ENCODE measurements around the gene FZR1. TPM values are rescaled to one million over a fixed set of nuclear protein-coding genes. Genes with fewer than 3 reads are reported as not detected.
A peak's percentile ranks its signal among the peaks of the same experiment; 100 is the strongest.

Gene FZR1
- total and polyA plus RNA-seq, 7 experiments from 2014 or later, result 7.8 to 90.7 (median 66.7) TPM

DNA sequence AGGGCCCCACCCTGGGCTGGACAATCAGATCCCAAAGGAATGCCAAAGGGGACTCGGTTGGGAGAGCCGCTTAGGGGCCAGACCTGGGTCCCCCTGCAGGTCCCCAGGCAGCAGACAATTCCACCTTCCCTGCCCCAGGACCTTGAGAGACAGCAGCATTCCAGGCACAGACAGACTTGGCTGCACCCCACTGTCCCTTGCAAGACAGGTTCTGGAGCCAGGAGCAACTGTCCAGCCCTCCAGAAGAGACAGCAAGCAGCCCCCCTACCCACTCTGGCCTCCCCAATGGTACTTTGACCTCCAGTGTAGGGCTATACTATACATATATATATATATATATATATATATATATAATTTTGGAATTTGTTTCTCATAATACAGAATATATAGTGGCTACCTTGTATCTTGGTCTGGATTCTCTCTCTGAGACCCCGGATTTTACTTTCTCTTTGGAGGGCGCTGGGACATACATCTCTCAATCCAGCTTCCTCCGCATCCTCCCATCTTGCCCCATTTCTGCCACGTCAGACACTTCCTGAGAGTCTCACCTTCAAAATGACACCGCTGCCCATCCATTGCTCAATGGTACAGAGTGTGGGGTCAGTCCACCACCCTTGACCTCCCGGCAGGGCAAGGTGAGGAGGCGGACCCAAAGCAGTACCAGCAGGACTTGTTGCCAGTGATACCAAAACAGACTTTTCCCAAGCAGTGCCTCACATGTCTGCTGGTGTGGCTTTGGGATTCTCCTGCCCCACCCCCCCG lies 38.5 kb upstream of the FZR1 start:
- Histone ChIP-seq H3K27ac (ENCODE audit: low read depth, low read length) (no peak overlapping the region), H3K4me1 (ENCODE audit: control insufficient read depth in 2 of 2, insufficient read depth in 2 of 2, low read length in 2 of 2) (no peaks in the 10 kb centered on the region), H3K36me3 (ENCODE audit: control insufficient read depth in 2 of 3, insufficient read depth in 3 of 3, low read length in 3 of 3) (peaks cover 0 to 3% (median 0%) of the 10 kb centered on the region in 3 experiments), H3K4me3 (ENCODE audit: low read length) (no peak overlapping the region), H3K27me3 (ENCODE audit: control insufficient read depth in 2 of 2, insufficient read depth in 2 of 2, low read length in 2 of 2) (no peaks in the 10 kb centered on the region), H3K9me3 (ENCODE audit: control insufficient read depth in 2 of 3, low read length in 3 of 3) (no peaks in the 10 kb centered on the region)
- ChIA-PET POLR2A (interaction anchor here (0.5 kb wide), 1 partner anchor 126 kb away, joined by 3 read pairs; no protein-coding TSS in a partner anchor), CTCF (no interaction called here)
- ATAC-seq (no peak), DNase-seq (no peak)
- intact Hi-C loops (cut with micrococcal nuclease), result no loop called here
- H3K4me3 Mint-ChIP-seq, result no peak overlapping the region
- no peaks in the 10 kb centered on the region for H3K27me3 Mint-ChIP-seq
- peaks cover 0 to 7% (median 0%) of the 10 kb centered on the region in 7 donors for H3K4me1 Mint-ChIP-seq
- peaks cover 0 to 4% (median 3%) of the 10 kb centered on the region in 5 donors for H3K36me3 Mint-ChIP-seq
- peak overlapping the region in 1 of 9 donors; percentile 15 for H3K27ac Mint-ChIP-seq
- peaks cover 0 to 4% (median 0%) of the 10 kb centered on the region in 11 donors for H3K9me3 Mint-ChIP-seq

DNA sequence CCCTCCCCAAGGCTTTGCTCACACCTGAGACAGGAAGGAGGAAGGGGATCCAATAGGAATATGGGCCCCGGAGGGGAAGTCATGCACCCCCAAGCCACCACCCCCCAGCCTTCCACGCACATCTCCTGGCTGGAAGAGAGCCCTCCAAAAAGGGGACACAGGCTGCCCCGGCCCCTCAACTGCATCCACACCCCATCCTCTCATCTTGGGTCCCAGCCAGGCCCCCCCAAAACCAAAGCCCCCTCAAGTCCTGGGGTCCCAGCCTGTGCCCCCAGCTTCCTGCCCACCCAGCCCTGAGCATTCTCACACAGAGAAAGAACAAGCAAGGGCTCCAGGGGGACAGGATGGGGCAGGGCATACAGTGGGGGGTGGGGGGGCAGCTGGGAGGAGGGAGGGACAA lies 37.9 kb upstream of the FZR1 start:
- no peak for DNase-seq
- Mint-ChIP-seq H3K4me3 (no peak overlapping the region), H3K36me3 (peaks cover 0 to 4% (median 0%) of the 10 kb centered on the region in 5 donors), H3K27me3 (no peaks in the 10 kb centered on the region), H3K4me1 (peaks cover 0 to 7% (median 0%) of the 10 kb centered on the region in 7 donors), H3K9me3 (peaks cover 0 to 4% (median 0%) of the 10 kb centered on the region in 11 donors), H3K27ac (no peak overlapping the region)
- H3K36me3 ChIP-seq (ENCODE audit: control insufficient read depth in 2 of 3, insufficient read depth in 3 of 3, low read length in 3 of 3), result no peaks in the 10 kb centered on the region
- H3K27me3 ChIP-seq (ENCODE audit: control insufficient read depth in 2 of 2, insufficient read depth in 2 of 2, low read length in 2 of 2), result no peaks in the 10 kb centered on the region
- ChIA-PET CTCF (no interaction called here), POLR2A (interaction anchor here (0.6 kb wide), 1 partner anchor 33 kb away, joined by 4 read pairs; no protein-coding TSS in a partner anchor)
- H3K4me1 ChIP-seq (ENCODE audit: control insufficient read depth in 2 of 2, insufficient read depth in 2 of 2, low read length in 2 of 2), result no peaks in the 10 kb centered on the region
- H3K4me3 ChIP-seq (ENCODE audit: low read length), result no peak overlapping the region
- H3K9me3 ChIP-seq (ENCODE audit: control insufficient read depth in 2 of 3, low read length in 3 of 3), result no peaks in the 10 kb centered on the region
- intact Hi-C loops (cut with micrococcal nuclease), result no loop called here
- no peak for ATAC-seq
- H3K27ac ChIP-seq (ENCODE audit: low read depth, low read length), result no peak overlapping the region

- peaks cover 0 to 4% (median 0%) of the 10 kb centered on the region in 5 donors for H3K36me3 Mint-ChIP-seq
- H3K4me3 ChIP-seq (ENCODE audit: low read length), result no peak overlapping the region
- H3K27ac ChIP-seq (ENCODE audit: low read depth, low read length), result no peak overlapping the region
- no peaks in the 10 kb centered on the region for H3K27me3 Mint-ChIP-seq
- H3K36me3 ChIP-seq (ENCODE audit: control insufficient read depth in 2 of 3, insufficient read depth in 3 of 3, low read length in 3 of 3), result no peaks in the 10 kb centered on the region
- ATAC-seq (no peak), DNase-seq (no peak)
- ChIA-PET POLR2A (interaction anchor here (0.7 to 1.0 kb wide), 2 partner anchors 142 to 144 kb away, joined by 3 read pairs; no protein-coding TSS in a partner anchor), CTCF (interaction anchor here (0.7 kb wide), 1 partner anchor 156 kb away, joined by 3 read pairs; no protein-coding TSS in a partner anchor)
- H3K4me1 Mint-ChIP-seq, result peaks cover 0 to 7% (median 0%) of the 10 kb centered on the region in 7 donors
- intact Hi-C loops (cut with micrococcal nuclease), result no loop called here
- H3K27me3 ChIP-seq (ENCODE audit: control insufficient read depth in 2 of 2, insufficient read depth in 2 of 2, low read length in 2 of 2), result no peaks in the 10 kb centered on the region
- no peaks in the 10 kb centered on the region for H3K4me1 ChIP-seq (ENCODE audit: control insufficient read depth in 2 of 2, insufficient read depth in 2 of 2, low read length in 2 of 2)
- H3K27ac Mint-ChIP-seq, result peak overlapping the region in 2 of 9 donors; percentile 33 to 71
- peaks cover 0 to 4% (median 0%) of the 10 kb centered on the region in 11 donors for H3K9me3 Mint-ChIP-seq
- no peak overlapping the region for H3K4me3 Mint-ChIP-seq
- no peaks in the 10 kb centered on the region for H3K9me3 ChIP-seq (ENCODE audit: control insufficient read depth in 2 of 3, low read length in 3 of 3)
Measured at GRCh38 chr19:3469638-3470499, 36.2 kb upstream of the FZR1 start.

- ATAC-seq, result peak; percentile 13
- POLR2A ChIA-PET, result interaction anchor here (1.0 kb wide), 1 partner anchor 143 kb away, joined by 3 read pairs; no protein-coding TSS in a partner anchor
Measured at GRCh38 chr19:3470500-3471128, 35.5 kb upstream of the FZR1 start.

DNA sequence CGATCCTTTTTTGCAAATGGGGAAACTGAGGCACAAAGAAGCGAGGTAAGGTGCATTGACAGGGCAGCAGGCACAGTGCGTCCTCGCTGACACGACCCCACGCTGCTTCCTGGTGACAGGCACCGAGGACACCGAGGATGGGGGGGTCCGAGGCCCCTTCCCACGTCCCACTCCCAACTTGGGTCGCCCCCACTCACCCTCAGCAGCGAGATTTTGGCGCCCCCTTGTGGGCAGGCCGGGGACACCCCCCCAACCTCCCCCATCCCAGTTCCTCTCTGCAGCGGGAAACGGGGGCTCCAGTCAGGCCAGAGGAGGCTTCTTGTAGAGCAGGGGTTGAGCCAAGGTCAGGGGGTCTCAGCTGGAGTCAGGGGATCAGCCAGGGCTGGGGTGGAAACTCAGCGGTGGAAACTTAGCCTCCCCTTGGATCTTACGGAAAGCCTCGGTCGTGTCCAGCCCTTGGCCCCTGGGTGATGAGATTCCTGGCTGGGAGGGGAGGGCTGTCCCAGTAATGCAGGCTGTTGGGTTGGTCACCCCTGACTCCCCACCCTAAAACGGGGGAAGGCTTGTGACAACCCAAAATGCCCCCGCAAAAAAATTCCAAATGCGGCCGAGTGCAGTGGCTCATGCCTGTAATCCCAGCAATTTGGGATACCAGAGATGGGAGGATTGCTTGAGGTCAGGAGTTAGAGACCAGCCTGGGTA lies 34.0 kb upstream of the FZR1 start:
- ATAC-seq, result peak; percentile 36
- H3K27ac Mint-ChIP-seq, result no peak overlapping the region

More at GRCh38 chr19:3470500-3471128, 35.5 kb upstream of the FZR1 start:
- Mint-ChIP-seq H3K27ac (peak overlapping the region in 1 of 9 donors; percentile 1), H3K4me1 (peaks cover 0 to 7% (median 0%) of the 10 kb centered on the region in 7 donors), H3K4me3 (no peak overlapping the region), H3K36me3 (peaks cover 0 to 4% (median 0%) of the 10 kb centered on the region in 5 donors), H3K9me3 (peaks cover 0 to 4% (median 0%) of the 10 kb centered on the region in 11 donors), H3K27me3 (no peaks in the 10 kb centered on the region)
- Histone ChIP-seq H3K36me3 (ENCODE audit: control insufficient read depth in 2 of 3, insufficient read depth in 3 of 3, low read length in 3 of 3) (no peaks in the 10 kb centered on the region), H3K4me1 (ENCODE audit: control insufficient read depth in 2 of 2, insufficient read depth in 2 of 2, low read length in 2 of 2) (no peaks in the 10 kb centered on the region), H3K9me3 (ENCODE audit: control insufficient read depth in 2 of 3, low read length in 3 of 3) (no peaks in the 10 kb centered on the region), H3K27ac (ENCODE audit: low read depth, low read length) (no peak overlapping the region), H3K4me3 (ENCODE audit: low read length) (no peak overlapping the region), H3K27me3 (ENCODE audit: control insufficient read depth in 2 of 2, insufficient read depth in 2 of 2, low read length in 2 of 2) (no peaks in the 10 kb centered on the region)
- DNase-seq, result no peak
- CTCF ChIA-PET, result interaction anchor here (0.7 to 1.5 kb wide), 2 partner anchors 141 to 157 kb away, joined by 3 to 7 read pairs; no protein-coding TSS in a partner anchor
- intact Hi-C loops (cut with micrococcal nuclease), result no loop called here

More for the DNA sequence above, 34.0 kb upstream of the FZR1 start:
- H3K27me3 Mint-ChIP-seq, result no peaks in the 10 kb centered on the region
- CTCF ChIA-PET, result interaction anchor here (0.5 to 1.5 kb wide), 5 partner anchors 11 to 149 kb away, joined by 3 to 7 read pairs (median 3); no protein-coding TSS in a partner anchor
- intact Hi-C loops (cut with micrococcal nuclease), result no loop called here
- H3K9me3 Mint-ChIP-seq, result peaks cover 0 to 4% (median 0%) of the 10 kb centered on the region in 11 donors
- no peaks in the 10 kb centered on the region for H3K36me3 Mint-ChIP-seq
- Histone ChIP-seq H3K36me3 (ENCODE audit: control insufficient read depth in 2 of 3, insufficient read depth in 3 of 3, low read length in 3 of 3) (no peaks in the 10 kb centered on the region), H3K27ac (ENCODE audit: low read depth, low read length) (no peak overlapping the region), H3K9me3 (ENCODE audit: control insufficient read depth in 2 of 3, low read length in 3 of 3) (no peaks in the 10 kb centered on the region), H3K4me1 (ENCODE audit: control insufficient read depth in 2 of 2, insufficient read depth in 2 of 2, low read length in 2 of 2) (no peaks in the 10 kb centered on the region), H3K4me3 (ENCODE audit: low read length) (no peak overlapping the region), H3K27me3 (ENCODE audit: control insufficient read depth in 2 of 2, insufficient read depth in 2 of 2, low read length in 2 of 2) (no peaks in the 10 kb centered on the region)
- peak in 3 of 9 donors; percentile 35 to 57 (median 44) for DNase-seq
- no peak overlapping the region for H3K4me3 Mint-ChIP-seq
- peaks cover 0 to 7% (median 0%) of the 10 kb centered on the region in 7 donors for H3K4me1 Mint-ChIP-seq
- POLR2A ChIA-PET, result interaction anchor here (0.6 kb wide), 1 partner anchor 30 kb away, joined by 3 read pairs; no protein-coding TSS in a partner anchor
